Endothelial cell of umbilical vein (primary cell): ENCODE measurements around the gene GMPR2. TPM values are rescaled to one million over a fixed set of nuclear protein-coding genes. Genes with fewer than 3 reads are reported as not detected.

ENCODE experiments used
- BruUV-seq: library from RNA; stranded (reverse); fragments of 400-500 nt; replicated peaks from 2 replicates; lab custom pipeline; 2021; lab: Mats Ljungman, UMichigan
- CTCF ChIA-PET: fragments of 300-600, 350-600 bp; sonication (Branson Sonifier 250); formaldehyde crosslinking; loops from one replicate; lab custom pipeline; 2021; ENCODE audit warnings: antibody characterized with exemption, inconsistent platforms; lab: Charles Lee
- POLR2A ChIA-PET: fragments of 300-600, 350-600 bp; sonication (Branson Sonifier 250); formaldehyde crosslinking; loops from one replicate; lab custom pipeline; 2021; ENCODE audit warnings: antibody characterized with exemption, inconsistent platforms; lab: Charles Lee
- DNase-seq: peaks from one replicate; pipeline ENCODE4 v3.0.0-alpha.2; 2011; ENCODE audit warnings: low read depth, low spot score
- FAIRE-seq: peaks from 2 replicates; lab custom pipeline; 2011; peaks lifted over from hg19 to GRCh38; lab: Jason Lieb, UNC
- H2AFZ ChIP-seq: 2 replicates; pipeline ENCODE4 v1.6.0; 2012; ENCODE audit warnings: low read depth, low read length, control low read depth, inconsistent platforms
- H3K27ac ChIP-seq: 2 replicates; pipeline ENCODE4 v1.5.1; 2011; ENCODE audit warnings: low read depth, mild to moderate bottlenecking, control low read depth, low read length, moderate library complexity; ENCODE audit not compliant: insufficient read depth
- H3K27me3 ChIP-seq, 2 experiments: 2 replicates each; pipeline versions ENCODE4 v1.6.0 to v1.6.1; 2011; ENCODE audit warnings: low read length in 2 of 2, mixed read lengths in 1 of 2; ENCODE audit not compliant: control insufficient read depth in 2 of 2, insufficient read depth in 2 of 2
- H3K36me3 ChIP-seq, 2 experiments: 2 replicates in 1 of 2; 3 replicates in 1 of 2; pipeline ENCODE4 v1.5.1; 2011; ENCODE audit warnings: low read length in 2 of 2, mild to moderate bottlenecking in 1 of 2, moderate library complexity in 1 of 2; ENCODE audit not compliant: control insufficient read depth in 2 of 2, insufficient read depth in 2 of 2; ENCODE audit errors: extremely low read depth in 1 of 2
- H3K4me1 ChIP-seq: 3 replicates; pipeline ENCODE4 v1.5.1; 2011; ENCODE audit warnings: mild to moderate bottlenecking, low read length; ENCODE audit not compliant: control insufficient read depth, insufficient read depth; ENCODE audit errors: extremely low read depth
- H3K4me2 ChIP-seq: 2 replicates; pipeline ENCODE4 v1.6.1; 2011; ENCODE audit warnings: low read length, control low read depth, mixed read lengths; ENCODE audit not compliant: insufficient read depth
- H3K4me3 ChIP-seq, 3 experiments: fragments of 200-600 bp in 1 of 3; sonication (generic), shearing (Covaris generic) in 1 of 3; replicated peaks in 1 of 3; 2 replicates each; pipeline ENCODE4 v1.5.1; 2011 to 2016; ENCODE audit warnings: control low read depth in 3 of 3, low read length in 3 of 3, mild to moderate bottlenecking in 2 of 3, inconsistent platforms in 1 of 3, low read depth in 1 of 3, moderate library complexity in 1 of 3; ENCODE audit not compliant: insufficient read depth in 1 of 3
- H3K79me2 ChIP-seq: 2 replicates; pipeline ENCODE4 v1.6.0; 2012; ENCODE audit warnings: low read length, inconsistent platforms; ENCODE audit not compliant: control insufficient read depth, insufficient read depth
- H3K9ac ChIP-seq: replicated peaks from 2 replicates; pipeline ENCODE3; 2011; ENCODE audit warnings: low read length, control low read depth; ENCODE audit not compliant: insufficient read depth; ENCODE audit errors: extremely low read depth
- H3K9me1 ChIP-seq: replicated peaks from 3 replicates; pipeline ENCODE4 v1.6.0; 2011; ENCODE audit warnings: mild to moderate bottlenecking, low read length; ENCODE audit not compliant: control insufficient read depth, insufficient read depth; ENCODE audit errors: extremely low read depth
- H3K9me3 ChIP-seq: replicated peaks from 2 replicates; pipeline ENCODE4 v1.5.1; 2012; ENCODE audit warnings: low read length, inconsistent platforms; ENCODE audit not compliant: control insufficient read depth, insufficient read depth
- H4K20me1 ChIP-seq: replicated peaks from 2 replicates; pipeline ENCODE3; 2011; ENCODE audit warnings: mild to moderate bottlenecking, low read length; ENCODE audit not compliant: control insufficient read depth, insufficient read depth; ENCODE audit errors: extremely low read depth
- EZH2 ChIP-seq: IDR thresholded peaks from 2 replicates; pipeline ENCODE4 v1.6.1; 2012; ENCODE audit warnings: borderline replicate concordance, low read depth, mild to moderate bottlenecking, moderate library complexity, low read length, inconsistent platforms; ENCODE audit not compliant: severe bottlenecking
- FOS ChIP-seq: IDR thresholded peaks from 2 replicates; pipeline ENCODE4 v1.6.1; 2011; ENCODE audit warnings: mild to moderate bottlenecking, low read length, moderate library complexity, borderline replicate concordance; ENCODE audit not compliant: insufficient read depth
- GATA2 ChIP-seq: IDR thresholded peaks from 2 replicates; pipeline ENCODE4 v1.7.0; 2011; ENCODE audit warnings: low read depth, mild to moderate bottlenecking, moderate library complexity, mixed read lengths, low read length; ENCODE audit not compliant: insufficient read length, insufficient read depth
- JUN ChIP-seq: IDR thresholded peaks from 2 replicates; pipeline ENCODE4 v1.6.1; 2011; ENCODE audit warnings: borderline replicate concordance, low read depth; ENCODE audit not compliant: insufficient read length, insufficient read depth
- MYC ChIP-seq: IDR thresholded peaks from one replicate; pipeline ENCODE4 v1.6.1; 2011; ENCODE audit warnings: mild to moderate bottlenecking, low read depth, low read length
- POLR2A ChIP-seq: IDR thresholded peaks from 2 replicates; pipeline ENCODE4 v1.6.1; 2012; ENCODE audit warnings: low read depth, mild to moderate bottlenecking, control low read depth, low read length
- POLR2AphosphoS5 ChIP-seq: IDR thresholded peaks from 2 replicates; pipeline ENCODE4 v1.6.1; 2012; ENCODE audit warnings: low read depth, mild to moderate bottlenecking, control low read depth, low read length, moderate library complexity; ENCODE audit not compliant: insufficient read depth
- dilution Hi-C: fragments of 300-500 bp; cut with MboI; formaldehyde crosslinking; loops from one replicate; pipeline ENCODE4 v1.15.0; 2019; ENCODE audit warnings: low sequenced_read_pairs; ENCODE audit not compliant: extremely low pct_ligation_motif_present
- intact Hi-C: fragments of 100-400 bp; cut with micrococcal nuclease; formaldehyde crosslinking; loops from one replicate; pipeline ENCODE4 v1.10.0; 2022
- polyA plus RNA-seq, 4 experiments: library from polyadenylated mRNA; depleted of rRNA in 3 of 4; stranded (reverse) in 3 of 4; unstranded in 1 of 4; fragments of >200 nt; gene quantifications; 2 replicates each; pipeline versions ENCODE4 v1.2.1 to v1.2.3, GENCODE V29; 2011 to 2012; ENCODE audit warnings: missing spikeins in 1 of 4
- total RNA-seq: library from RNA; stranded (reverse); gene quantifications from 2 replicates; pipeline ENCODE4 v1.2.3, GENCODE V29; 2021
- TF ChIP-seq, protein P1 (sequence below), 2 donors: IDR thresholded peaks; 1 replicate in 1 of 2; 2 replicates in 1 of 2; pipeline ENCODE4 v1.5.1; 2011; ENCODE audit warnings: low read length in 2 of 2, mild to moderate bottlenecking in 2 of 2, moderate library complexity in 2 of 2, control low read depth in 1 of 2, inconsistent platforms in 1 of 2, low read depth in 1 of 2; ENCODE audit not compliant: insufficient read depth in 1 of 2; ENCODE audit errors: extremely low read depth in 1 of 2
- TF ChIP-seq, protein P2 (sequence below): IDR thresholded peaks from 2 replicates; pipeline ENCODE4 v1.6.1; 2011; ENCODE audit not compliant: insufficient read depth, insufficient read length

The GMPR2 gene
- total and polyA plus RNA-seq, 2 donors (not counting 3 experiments of a cell fraction or from before 2014, with no cell fraction given), result 58.1 to 61.8 TPM

DNA sequence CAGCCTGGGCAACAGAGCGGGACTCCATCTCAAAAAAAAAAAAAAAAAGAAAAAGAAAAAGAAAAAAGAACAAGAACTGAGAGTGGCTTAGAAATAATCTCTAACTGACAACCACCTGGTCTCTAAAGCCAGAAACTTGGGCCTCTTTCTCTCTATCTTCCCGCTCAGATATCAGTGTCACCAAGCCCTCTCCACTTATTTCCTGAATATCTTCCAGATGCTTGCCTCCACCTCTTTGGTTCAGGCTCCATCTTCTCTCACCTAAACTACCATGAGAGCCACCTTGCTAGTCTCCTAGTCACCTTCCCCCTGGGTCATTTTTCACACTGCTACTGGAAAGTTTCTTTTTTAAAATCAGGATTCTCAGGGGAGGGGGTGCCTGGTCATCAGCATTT, 35.7 kb upstream of the GMPR2 start:
- Histone ChIP-seq H3K9me3 (no peaks in the 10 kb centered on the region), H2AFZ (no peak overlapping the region), H3K9ac (no peak overlapping the region), H3K36me3 (peaks cover 5 to 12% of the 10 kb centered on the region in 2 experiments), H3K27ac (no peak overlapping the region), H3K4me3 (no peak overlapping the region), H3K9me1 (no peaks in the 10 kb centered on the region), H3K4me2 (no peak overlapping the region), H3K27me3 (no peaks in the 10 kb centered on the region), H3K4me1 (peaks cover 16% of the 10 kb centered on the region), H3K79me2 (peaks cover 35% of the 10 kb centered on the region), H4K20me1 (no peaks in the 10 kb centered on the region)
- ChIA-PET CTCF (interaction anchor here (1.7 to 3.9 kb wide), 2 partner anchors 36 to 100 kb away, joined by 7 to 19 read pairs; partner anchors contain the start of gene IRF9), POLR2A (interaction anchor here (0.7 kb wide), 2 partner anchors 10 to 553 kb away, joined by 3 to 5 read pairs; no protein-coding TSS in a partner anchor)
- FAIRE-seq, result no peak
- DNase-seq, result no peak
- dilution Hi-C loops, result no loop called here
- intact Hi-C loops, result no loop called here
- BruUV-seq, result no TSS peak
- TF ChIP-seq, protein P1, sequence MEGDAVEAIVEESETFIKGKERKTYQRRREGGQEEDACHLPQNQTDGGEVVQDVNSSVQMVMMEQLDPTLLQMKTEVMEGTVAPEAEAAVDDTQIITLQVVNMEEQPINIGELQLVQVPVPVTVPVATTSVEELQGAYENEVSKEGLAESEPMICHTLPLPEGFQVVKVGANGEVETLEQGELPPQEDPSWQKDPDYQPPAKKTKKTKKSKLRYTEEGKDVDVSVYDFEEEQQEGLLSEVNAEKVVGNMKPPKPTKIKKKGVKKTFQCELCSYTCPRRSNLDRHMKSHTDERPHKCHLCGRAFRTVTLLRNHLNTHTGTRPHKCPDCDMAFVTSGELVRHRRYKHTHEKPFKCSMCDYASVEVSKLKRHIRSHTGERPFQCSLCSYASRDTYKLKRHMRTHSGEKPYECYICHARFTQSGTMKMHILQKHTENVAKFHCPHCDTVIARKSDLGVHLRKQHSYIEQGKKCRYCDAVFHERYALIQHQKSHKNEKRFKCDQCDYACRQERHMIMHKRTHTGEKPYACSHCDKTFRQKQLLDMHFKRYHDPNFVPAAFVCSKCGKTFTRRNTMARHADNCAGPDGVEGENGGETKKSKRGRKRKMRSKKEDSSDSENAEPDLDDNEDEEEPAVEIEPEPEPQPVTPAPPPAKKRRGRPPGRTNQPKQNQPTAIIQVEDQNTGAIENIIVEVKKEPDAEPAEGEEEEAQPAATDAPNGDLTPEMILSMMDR (IDR thresholded peaks at IDR 0.05; ENCODE audit: extremely low read depth in 1 of 2, insufficient read depth in 1 of 2, low read depth in 1 of 2, low read length in 2 of 2), result no peak
- TF ChIP-seq POLR2AphosphoS5 (no peak), GATA2 (no peak), POLR2A (no peak), MYC (no peak), EZH2 (no peak), JUN (no peak), FOS (no peak)
- TF ChIP-seq, protein P2, sequence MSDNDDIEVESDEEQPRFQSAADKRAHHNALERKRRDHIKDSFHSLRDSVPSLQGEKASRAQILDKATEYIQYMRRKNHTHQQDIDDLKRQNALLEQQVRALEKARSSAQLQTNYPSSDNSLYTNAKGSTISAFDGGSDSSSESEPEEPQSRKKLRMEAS, result no peak
